HG03439 (cell line): ENCODE results near the gene MDM2.

ENCODE experiments used
- ATAC-seq: cut with Tn5 transposase; IDR thresholded peaks from one replicate; pipeline ENCODE4 v1.9.1; 2021; ENCODE audit warnings: mild to moderate bottlenecking, moderate library complexity; ENCODE audit not compliant: unreplicated experiment

Gene MDM2

DNA sequence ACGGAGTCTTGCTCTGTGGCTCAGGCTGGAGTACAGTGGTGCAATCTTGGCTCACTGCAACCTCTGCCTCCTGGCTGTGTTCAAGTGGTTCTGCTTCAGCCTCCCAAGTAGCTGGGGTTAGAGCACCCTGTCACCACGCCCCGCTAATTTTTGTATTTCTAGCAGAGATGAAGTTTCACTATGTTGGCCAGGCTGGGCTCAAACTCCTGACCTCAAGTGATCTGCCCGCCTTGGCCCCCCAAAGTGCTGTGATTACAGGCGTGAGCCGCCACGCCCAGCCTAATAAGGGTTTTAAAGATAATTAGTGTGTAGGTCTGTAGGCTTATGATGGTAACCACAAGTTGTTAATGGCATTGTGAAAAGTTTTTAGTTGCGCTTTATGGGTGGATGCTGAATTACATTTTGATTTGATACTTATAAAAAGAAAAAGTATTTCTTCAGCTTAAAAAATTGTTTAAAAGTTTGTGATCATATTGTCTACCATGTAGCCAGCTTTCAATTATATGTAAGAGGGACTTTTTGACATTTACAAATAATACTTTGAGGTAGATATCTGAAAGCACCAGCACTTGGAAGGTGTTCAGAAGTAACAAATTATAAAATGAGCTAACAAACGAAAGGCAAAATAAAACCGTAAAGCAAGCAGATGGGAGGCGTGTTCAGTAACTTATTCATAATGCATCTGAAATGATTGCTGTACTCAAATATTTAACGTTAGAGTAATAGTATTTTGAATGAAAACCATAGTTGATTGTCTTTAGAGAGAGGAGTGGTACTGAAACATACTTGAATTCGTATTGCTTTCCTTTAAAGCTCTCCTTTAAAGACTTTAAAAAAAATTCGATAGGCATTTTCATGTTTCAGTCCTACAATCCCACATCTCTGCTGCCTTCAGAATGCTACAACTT is 37.1 kb downstream of the MDM2 start:
- no peak for ATAC-seq

GRCh38 chr12:68846811-68847210 is 38.8 kb downstream of the MDM2 start:
- no peak for ATAC-seq

DNA sequence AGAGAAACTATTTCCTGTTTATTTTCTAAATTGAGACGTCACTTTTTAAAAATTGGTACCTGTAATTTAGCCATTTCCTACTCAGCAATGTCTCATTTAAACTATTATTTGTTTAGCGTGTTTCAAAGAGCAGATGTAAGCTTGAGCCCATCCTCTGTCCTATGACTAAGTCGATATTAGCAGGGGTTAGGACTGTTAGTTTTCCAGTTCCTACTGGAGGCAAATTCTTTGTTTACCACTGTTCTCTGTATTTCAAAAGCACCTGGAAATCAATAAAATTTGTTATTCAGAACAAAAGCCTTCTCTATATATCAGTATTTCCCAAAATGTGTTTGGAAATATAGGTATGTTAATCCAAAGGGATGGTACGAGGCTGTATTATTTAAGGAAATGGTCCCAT is 42.4 kb downstream of the MDM2 start:
- ATAC-seq = no peak

DNA sequence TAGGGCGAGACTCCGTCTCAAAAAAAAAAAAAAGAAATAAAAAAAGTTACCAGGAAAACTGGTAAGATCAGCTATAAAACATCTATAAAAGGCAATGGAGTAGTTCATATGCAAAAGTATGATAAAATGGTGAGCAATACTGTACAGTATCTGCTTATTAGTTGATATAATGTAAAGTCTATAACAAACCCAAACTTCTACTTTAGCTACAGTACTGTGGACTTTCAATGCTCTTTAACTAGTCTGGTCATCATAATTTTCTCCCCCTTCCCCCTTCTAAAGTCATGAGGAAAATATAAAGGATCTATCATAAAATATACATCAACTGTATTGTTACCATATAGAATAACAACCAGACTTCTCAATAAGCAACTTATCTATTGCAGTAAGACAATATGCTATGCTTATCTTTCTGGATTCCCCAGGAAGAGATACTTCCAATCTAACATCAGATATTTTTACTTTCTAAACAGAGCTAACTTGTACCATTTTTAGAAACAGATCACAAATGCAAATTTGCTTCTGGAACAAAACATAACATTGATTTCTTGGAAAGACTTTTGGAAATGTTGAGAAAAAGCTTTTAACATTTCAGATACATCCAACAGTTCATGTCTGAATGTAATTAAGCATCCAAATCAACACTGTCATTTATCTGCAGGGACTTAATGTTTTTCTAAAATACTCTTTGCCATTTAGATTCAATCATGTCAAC is 43.8 kb downstream of the MDM2 start:
- no peak for ATAC-seq

- ATAC-seq = no peak
Measured at GRCh38 chr12:68853396-68854077, 45.6 kb downstream of the MDM2 start.

DNA sequence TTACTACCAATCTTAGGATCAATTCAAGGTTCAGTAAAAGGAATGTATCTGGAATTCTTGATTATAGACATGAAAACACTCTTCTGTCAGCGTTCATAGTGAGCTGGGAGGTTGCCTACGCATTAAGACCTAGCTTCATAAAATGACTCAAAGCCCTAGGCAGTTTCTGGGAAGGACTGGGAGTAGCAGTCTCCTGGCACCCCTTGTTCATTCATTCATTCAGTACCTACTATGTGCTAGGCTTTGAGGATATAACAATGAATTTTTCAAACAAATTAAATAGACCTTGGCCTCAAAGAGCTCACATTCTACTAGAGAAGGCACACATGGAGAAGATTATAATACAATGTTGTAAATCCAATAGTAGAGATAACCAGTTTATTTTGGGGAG is 46.1 kb downstream of the MDM2 start:
- no peak for ATAC-seq

DNA sequence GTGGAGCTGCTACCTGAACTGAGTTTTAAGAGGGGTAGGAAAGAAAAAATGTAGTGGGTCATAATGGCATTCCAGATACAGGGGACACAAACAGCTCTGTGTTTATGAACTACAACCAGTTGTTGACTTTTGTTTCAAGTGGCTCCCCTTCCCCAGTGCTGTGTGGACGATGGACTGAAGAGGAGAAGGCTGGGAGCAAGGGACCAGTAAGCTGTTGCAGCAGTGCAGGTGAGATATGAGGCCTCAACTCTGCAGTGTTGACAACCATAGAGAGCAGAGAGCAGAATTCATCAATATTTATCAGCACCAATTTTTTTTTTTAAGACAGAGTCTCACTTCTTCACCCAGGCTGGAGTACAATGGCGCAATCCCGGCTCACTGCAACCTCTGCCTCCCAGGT is 46.6 kb downstream of the MDM2 start:
- no peak for ATAC-seq

DNA sequence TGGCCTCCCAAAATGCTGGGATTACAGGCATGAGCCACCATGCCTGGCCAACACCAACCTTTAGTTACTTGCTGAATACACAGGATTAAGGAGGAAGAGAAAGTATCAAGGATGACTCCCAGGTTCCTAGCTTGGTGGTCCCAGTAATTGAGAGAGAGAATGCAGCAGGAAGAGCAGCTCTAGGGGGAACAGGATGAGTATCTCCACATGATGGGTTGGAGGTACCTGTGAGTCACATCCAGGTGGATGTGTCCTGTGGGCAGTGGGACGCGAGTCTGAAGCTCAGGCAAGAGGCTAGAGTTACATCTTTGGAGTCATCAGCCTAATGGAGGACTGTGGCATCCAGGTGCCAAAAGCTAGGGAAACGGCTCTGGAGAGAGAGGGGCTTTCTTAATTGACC is 47.1 kb downstream of the MDM2 start:
- no peak for ATAC-seq

DNA sequence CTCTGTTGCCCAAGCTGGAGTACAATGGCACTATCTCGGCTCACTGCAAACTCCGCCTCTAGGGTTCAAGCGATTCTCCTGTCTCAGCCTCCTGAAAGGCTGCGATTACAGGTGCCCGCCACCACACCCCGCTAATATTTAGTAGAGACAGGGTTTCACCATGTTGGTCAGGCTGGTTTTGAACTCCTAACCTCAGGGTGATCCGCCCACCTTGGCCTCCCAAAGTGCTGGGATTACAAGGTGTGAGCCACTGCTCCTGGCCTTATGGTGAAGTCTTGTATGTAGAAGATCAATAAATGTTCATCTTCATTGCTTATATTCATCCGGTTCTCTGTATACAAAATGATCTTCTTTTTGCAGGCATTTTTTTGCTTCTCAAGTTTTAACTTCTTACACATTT is 47.8 kb downstream of the MDM2 start:
- no peak for ATAC-seq

- no peak for ATAC-seq
Measured at GRCh38 chr12:68856510-68856909, 48.5 kb downstream of the MDM2 start.

DNA sequence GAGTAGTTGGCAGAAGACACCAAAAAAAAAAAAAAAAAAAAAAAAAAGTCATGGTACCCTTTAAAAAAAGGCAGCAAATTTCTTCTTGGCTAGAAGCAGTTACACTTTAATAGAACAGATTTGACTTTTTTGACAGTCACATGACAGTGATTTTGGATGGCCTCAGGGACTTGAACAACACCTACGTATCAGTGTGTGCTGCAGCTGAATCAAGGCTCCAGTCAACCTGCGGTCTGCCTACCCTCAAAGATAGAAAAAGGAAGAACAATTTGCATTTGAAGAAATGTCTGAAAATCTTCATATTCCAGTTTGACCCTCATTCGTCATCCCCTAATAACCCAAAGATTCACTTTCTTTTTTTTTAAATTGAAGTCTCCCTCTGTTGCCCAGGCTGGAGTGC is 53.9 kb downstream of the MDM2 start:
- ATAC-seq = no peak

DNA sequence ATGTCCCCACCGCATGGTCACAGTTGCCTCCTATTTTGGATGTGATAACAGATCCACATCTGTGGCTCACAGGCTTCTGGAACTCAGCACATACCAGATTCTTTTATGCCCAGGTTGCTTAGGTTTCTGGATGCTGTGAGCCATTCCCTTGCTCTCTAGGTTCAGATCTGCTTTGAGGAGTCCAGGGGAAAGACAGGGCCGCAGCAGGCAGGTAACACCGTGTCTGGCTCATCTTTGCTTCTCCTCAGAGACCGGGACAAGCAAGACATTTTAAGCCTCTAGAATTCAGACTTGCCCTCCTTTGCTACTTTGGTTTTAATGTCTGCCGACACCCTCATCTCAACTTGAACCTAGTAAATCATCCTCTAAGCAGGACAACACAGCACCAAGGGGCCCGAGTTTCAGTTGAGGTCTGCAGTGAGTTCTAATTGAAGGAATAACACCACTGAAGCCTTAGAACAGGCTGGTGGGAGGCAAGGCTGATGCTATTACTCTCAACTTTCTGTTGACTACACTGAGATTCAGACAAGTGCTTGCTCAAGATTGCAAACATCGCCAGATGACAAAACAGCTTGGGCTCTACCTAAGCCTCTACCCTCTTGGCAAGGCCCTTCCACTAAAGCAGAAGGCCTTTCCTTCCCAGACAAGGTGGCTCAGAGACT is 55.3 kb downstream of the MDM2 start:
- ATAC-seq = no peak

GRCh38 chr12:68863886-68864454 is 56.0 kb downstream of the MDM2 start:
- ATAC-seq = peak; percentile 63

DNA sequence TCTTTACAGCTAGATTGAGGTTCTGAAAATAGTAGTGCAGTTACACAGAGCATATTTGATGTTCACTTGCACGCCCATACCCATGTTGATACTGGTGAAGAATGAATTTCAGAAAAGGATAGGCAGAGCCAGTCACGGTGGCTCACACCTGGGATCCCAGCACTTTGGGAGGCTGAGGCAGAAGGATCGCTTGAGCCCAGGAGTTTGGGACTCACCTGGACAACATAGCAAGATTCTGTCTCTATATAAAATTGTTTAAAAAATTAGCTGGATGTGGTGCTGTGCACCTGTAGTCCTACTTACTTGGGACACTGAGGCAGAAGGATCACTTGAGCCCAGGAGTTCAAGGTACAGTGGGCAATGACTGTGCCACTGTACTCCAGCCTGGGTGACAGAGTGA is 56.6 kb downstream of the MDM2 start:
- no peak for ATAC-seq

DNA sequence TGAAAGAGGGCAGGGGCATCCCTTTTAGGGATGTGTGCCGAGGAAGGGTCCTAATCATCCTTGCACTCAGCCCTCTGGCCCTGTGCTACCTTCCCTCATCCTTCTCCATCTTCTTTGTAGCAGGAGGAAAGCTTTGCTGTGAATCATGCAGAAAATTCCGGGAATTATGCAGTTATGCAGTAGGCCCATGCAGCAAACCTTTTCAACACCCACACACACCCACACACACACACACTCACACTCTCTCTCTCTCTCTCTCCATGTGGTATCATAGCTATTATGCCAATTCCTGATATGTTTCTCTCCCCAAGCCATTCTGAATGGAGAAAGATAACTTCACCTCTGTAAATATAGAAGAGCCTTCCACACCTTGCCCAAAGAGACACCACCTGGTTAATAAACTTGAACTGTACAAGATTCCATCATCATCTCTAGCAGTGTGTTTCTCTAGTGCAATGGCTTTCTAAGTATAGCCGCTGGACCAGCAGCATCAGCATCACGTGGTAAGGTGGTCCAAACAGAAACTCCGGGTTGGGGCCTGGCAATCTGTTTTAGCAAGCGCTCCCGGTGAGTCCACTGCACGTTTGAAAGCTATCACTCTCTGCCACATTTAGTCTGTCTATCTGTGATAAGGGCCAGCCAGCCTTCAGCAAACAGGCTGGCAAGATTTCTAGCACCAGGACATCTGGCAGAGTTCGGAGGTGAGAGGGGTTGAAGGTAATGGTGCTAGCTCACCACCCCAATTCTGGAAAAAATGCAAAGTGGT is 57.6 kb downstream of the MDM2 start:
- no peak for ATAC-seq

DNA sequence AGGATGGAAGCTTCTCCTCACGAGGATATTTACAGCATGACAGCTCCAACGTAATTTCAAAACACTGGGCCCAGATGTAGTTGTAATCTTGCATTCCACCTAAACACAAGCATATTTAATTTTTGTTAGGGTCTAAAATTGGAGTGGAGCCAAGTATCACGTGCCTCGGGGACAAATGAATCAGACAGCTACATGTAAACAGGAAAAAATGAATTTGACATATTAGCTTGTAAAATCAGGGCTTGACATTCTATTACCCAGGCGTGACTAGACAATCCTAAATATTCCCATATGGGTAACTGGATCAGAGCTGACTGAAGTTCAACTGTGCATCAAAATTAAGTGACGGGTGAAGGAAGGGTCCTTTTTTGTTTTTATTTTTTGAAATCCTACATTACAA is 59.0 kb downstream of the MDM2 start:
- no peak for ATAC-seq

DNA sequence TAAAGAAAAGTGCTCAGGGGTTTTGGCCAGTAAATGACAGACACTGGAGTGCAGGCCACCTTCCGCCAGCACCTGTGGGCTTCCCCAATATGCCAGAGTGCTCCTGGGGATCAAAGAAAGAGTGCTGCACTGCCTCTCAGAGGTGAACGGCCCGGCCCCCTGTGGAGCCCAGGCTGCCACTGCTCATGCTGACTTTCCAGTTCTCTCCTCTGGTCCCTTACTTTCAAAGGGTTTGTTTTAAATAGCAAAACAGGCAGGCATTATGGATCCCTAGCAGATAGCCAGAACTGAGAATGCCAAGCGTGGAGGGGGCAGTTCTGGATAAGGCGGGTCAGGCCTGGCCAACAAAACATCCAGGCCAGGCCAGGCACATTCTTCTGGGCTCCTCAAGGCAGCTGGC is 59.6 kb downstream of the MDM2 start:
- no peak for ATAC-seq

DNA sequence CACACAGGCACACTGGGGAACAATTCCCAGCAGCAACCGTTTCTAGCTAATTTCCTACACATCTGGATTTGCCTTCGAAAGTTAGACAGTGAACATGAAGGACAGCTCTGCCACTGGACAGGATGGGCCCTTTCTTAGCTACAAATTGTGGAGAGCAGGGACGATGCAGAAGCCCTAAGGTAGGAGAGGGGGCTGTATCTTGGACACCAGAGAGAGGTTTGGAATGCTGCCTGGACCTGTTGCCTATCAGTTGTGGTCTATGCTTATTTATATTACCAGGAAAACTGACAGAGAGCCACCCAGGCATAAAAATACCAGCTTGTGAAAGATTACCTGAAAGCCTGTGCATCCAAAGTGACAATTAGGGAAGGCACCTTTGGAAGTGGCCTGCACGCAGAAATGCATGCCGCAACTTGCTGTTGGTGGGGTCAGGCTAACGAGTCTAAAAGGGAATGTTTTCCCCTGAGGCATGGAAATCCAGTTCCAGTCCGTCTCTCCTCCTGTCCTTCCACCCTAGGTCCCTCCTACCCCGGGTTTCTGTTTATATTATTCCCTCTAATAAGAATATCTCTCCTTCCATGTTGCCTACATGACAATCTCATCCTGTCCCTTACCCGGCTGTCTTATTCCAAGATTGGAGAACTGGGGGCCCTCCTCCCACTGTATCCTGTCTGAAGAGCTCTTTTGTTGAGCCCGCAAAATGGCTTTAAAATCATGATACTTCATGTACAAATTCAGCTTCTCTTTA is 60.2 kb downstream of the MDM2 start:
- no peak for ATAC-seq

DNA sequence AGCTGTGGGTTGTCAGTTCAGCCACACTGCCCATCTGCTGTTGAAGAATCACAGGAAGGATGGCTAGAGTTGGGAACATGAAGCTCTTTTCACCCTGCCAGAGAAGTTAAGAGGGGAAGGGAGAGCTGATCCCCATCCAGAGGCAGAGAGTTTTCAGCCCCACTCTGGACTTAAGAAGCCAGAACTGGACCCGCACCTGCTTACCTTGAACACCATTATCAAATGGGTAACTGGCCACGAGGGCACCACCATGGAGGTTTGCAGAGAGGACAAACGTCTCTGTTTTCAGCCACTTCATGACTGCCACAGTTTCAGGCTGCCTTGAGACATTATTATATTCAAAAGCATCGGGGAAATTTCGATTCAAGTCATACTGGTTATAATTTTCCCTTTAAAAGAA is 62.0 kb downstream of the MDM2 start:
- ATAC-seq = no peak
